Measurements from ENCODE around the gene ZFP64. TPM values are rescaled to one million over a fixed set of nuclear protein-coding genes. Genes with fewer than 3 reads are reported as not detected.
A peak's percentile ranks its signal among the peaks of the same experiment; 100 is the strongest.
"Not testable (repeated sequence)": the region's sequence is repeated elsewhere in the genome, so short reads cannot be mapped to it uniquely, and the experiment has no call there.

The ZFP64 gene
- total and polyA plus RNA-seq, 7 experiments from 2014 or later, result 8.0 to 14.6 (median 11.6) TPM

DNA sequence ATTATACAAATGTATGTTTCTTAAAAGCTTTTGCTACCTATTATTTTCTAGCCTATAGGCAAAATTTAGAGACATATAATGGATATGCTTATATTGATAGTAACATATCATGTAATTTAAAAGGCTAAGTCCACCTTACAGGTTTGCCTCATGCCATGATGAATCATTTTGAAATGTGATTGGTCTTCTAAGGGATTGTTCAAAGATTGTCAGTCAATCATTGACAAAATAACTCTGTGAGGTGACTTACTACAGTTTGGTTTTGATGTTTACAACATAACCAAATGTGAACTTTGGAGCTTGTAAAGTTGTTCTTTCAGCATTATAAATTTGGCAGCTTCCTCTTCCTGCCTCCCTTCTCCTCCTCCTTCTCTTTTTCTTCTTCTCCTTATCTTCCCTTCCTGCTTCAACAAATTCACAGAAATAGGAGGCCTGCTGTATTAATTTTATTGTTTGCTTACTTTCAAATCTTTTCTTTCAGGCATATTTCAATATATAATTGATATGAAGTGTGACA lies 39.7 kb upstream of the ZFP64 start:
- Histone ChIP-seq H3K27me3 (ENCODE audit: control insufficient read depth in 2 of 2, insufficient read depth in 2 of 2, low read length in 2 of 2) (no peaks in the 10 kb centered on the region), H3K4me3 (ENCODE audit: low read length) (no peak overlapping the region), H3K9me3 (ENCODE audit: control insufficient read depth in 2 of 3, low read length in 3 of 3) (no peaks in the 10 kb centered on the region), H3K36me3 (ENCODE audit: control insufficient read depth in 2 of 3, insufficient read depth in 3 of 3, low read length in 3 of 3) (no peaks in the 10 kb centered on the region), H3K4me1 (ENCODE audit: control insufficient read depth in 2 of 2, insufficient read depth in 2 of 2, low read length in 2 of 2) (no peaks in the 10 kb centered on the region), H3K27ac (ENCODE audit: low read depth, low read length) (no peak overlapping the region)
- Mint-ChIP-seq H3K4me3 (no peak overlapping the region), H3K9me3 (peaks cover 0 to 1% (median 0%) of the 10 kb centered on the region in 11 donors), H3K36me3 (no peaks in the 10 kb centered on the region), H3K27ac (no peak overlapping the region), H3K4me1 (peaks cover 0 to 5% (median 0%) of the 10 kb centered on the region in 7 donors), H3K27me3 (peaks cover 6 to 17% (median 11%) of the 10 kb centered on the region in 5 donors)
- POLR2A ChIA-PET, result no interaction called here
- CTCF ChIA-PET, result interaction anchor here (0.9 kb wide), 1 partner anchor 12 kb away, joined by 4 read pairs; no protein-coding TSS in a partner anchor
- no peak for DNase-seq
- no peak for ATAC-seq
- intact Hi-C loops (cut with micrococcal nuclease), result no loop called here

GRCh38 chr20:52230409-52230808 lies 38.8 kb upstream of the ZFP64 start:
- ChIA-PET POLR2A (no interaction called here), CTCF (interaction anchor here (0.7 to 0.9 kb wide), 2 partner anchors 12 to 25 kb away, joined by 3 to 4 read pairs; no protein-coding TSS in a partner anchor)
- H3K9me3 ChIP-seq (ENCODE audit: control insufficient read depth in 2 of 3, low read length in 3 of 3), result no peaks in the 10 kb centered on the region
- no peaks in the 10 kb centered on the region for H3K4me1 ChIP-seq (ENCODE audit: control insufficient read depth in 2 of 2, insufficient read depth in 2 of 2, low read length in 2 of 2)
- Mint-ChIP-seq H3K9me3 (peaks cover 0 to 1% (median 0%) of the 10 kb centered on the region in 11 donors), H3K36me3 (no peaks in the 10 kb centered on the region), H3K27me3 (peaks cover 6 to 19% (median 11%) of the 10 kb centered on the region in 5 donors), H3K27ac (no peak overlapping the region), H3K4me3 (no peak overlapping the region), H3K4me1 (peaks cover 0 to 5% (median 0%) of the 10 kb centered on the region in 7 donors)
- H3K27me3 ChIP-seq (ENCODE audit: control insufficient read depth in 2 of 2, insufficient read depth in 2 of 2, low read length in 2 of 2), result no peaks in the 10 kb centered on the region
- intact Hi-C loops (cut with micrococcal nuclease), result no loop called here
- ATAC-seq, result no peak
- H3K27ac ChIP-seq (ENCODE audit: low read depth, low read length), result no peak overlapping the region
- H3K4me3 ChIP-seq (ENCODE audit: low read length), result no peak overlapping the region
- no peak for DNase-seq
- H3K36me3 ChIP-seq (ENCODE audit: control insufficient read depth in 2 of 3, insufficient read depth in 3 of 3, low read length in 3 of 3), result no peaks in the 10 kb centered on the region

GRCh38 chr20:52229346-52229745 lies 37.8 kb upstream of the ZFP64 start:
- peaks cover 6 to 22% (median 11%) of the 10 kb centered on the region in 5 donors for H3K27me3 Mint-ChIP-seq

DNA sequence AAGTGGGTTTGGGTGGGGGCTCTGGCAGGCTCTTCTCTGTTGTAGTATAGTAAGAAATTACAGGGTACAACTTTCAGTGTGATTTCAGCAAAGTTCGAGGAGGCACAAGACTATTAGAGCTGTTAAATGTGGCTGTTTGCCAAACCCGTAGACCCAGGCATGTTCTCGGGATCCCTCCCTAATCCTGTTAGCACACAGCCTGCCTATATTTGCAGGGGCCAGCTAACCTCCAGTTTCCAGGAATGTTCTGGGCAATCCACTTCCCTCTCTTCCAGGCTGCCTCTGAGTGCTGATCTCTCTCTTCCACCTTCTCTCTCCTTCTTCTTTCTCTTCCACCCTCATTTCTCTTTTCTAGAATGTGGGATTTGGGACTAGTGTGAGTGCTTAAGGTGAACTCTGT lies 34.8 kb upstream of the ZFP64 start:
- DNase-seq (no peak), ATAC-seq (no peak)
- Mint-ChIP-seq H3K27ac (peak overlapping the region in 1 of 9 donors; percentile 70), H3K9me3 (peaks cover 0 to 12% (median 5%) of the 10 kb centered on the region in 11 donors), H3K27me3 (peaks cover 4 to 22% (median 10%) of the 10 kb centered on the region in 5 donors), H3K4me3 (no peak overlapping the region), H3K36me3 (peaks cover 0 to 5% (median 4%) of the 10 kb centered on the region in 5 donors), H3K4me1 (peaks cover 0 to 5% (median 0%) of the 10 kb centered on the region in 7 donors)
- Histone ChIP-seq H3K27ac (ENCODE audit: low read depth, low read length) (no peak overlapping the region), H3K36me3 (ENCODE audit: control insufficient read depth in 2 of 3, insufficient read depth in 3 of 3, low read length in 3 of 3) (no peaks in the 10 kb centered on the region), H3K4me3 (ENCODE audit: low read length) (no peak overlapping the region), H3K9me3 (ENCODE audit: control insufficient read depth in 2 of 3, low read length in 3 of 3) (peaks cover 0 to under 1% (median 0%) of the 10 kb centered on the region in 3 experiments), H3K4me1 (ENCODE audit: control insufficient read depth in 2 of 2, insufficient read depth in 2 of 2, low read length in 2 of 2) (no peaks in the 10 kb centered on the region), H3K27me3 (ENCODE audit: control insufficient read depth in 2 of 2, insufficient read depth in 2 of 2, low read length in 2 of 2) (no peaks in the 10 kb centered on the region)
- ChIA-PET POLR2A (no interaction called here), CTCF (no interaction called here)
- intact Hi-C loops (cut with micrococcal nuclease), result no loop called here

More at GRCh38 chr20:52229346-52229745, 37.8 kb upstream of the ZFP64 start:
- DNase-seq; H3K4me3 Mint-ChIP-seq; ATAC-seq; H3K27me3 ChIP-seq (ENCODE audit: control insufficient read depth in 2 of 2, insufficient read depth in 2 of 2, low read length in 2 of 2); H3K36me3 ChIP-seq (ENCODE audit: control insufficient read depth in 2 of 3, insufficient read depth in 3 of 3, low read length in 3 of 3); H3K4me1 ChIP-seq (ENCODE audit: control insufficient read depth in 2 of 2, insufficient read depth in 2 of 2, low read length in 2 of 2); H3K9me3 ChIP-seq (ENCODE audit: control insufficient read depth in 2 of 3, low read length in 3 of 3); H3K4me3 ChIP-seq (ENCODE audit: low read length); H3K4me1 Mint-ChIP-seq; POLR2A ChIA-PET; H3K9me3 Mint-ChIP-seq; H3K36me3 Mint-ChIP-seq; H3K27ac ChIP-seq (ENCODE audit: low read depth, low read length); intact Hi-C loops (cut with micrococcal nuclease); CTCF ChIA-PET; H3K27ac Mint-ChIP-seq: not testable (repeated sequence)

GRCh38 chr20:52224920-52225319 lies 33.3 kb upstream of the ZFP64 start:
- Histone ChIP-seq H3K4me3 (ENCODE audit: low read length) (no peak overlapping the region), H3K4me1 (ENCODE audit: control insufficient read depth in 2 of 2, insufficient read depth in 2 of 2, low read length in 2 of 2) (no peaks in the 10 kb centered on the region), H3K36me3 (ENCODE audit: control insufficient read depth in 2 of 3, insufficient read depth in 3 of 3, low read length in 3 of 3) (no peaks in the 10 kb centered on the region), H3K9me3 (ENCODE audit: control insufficient read depth in 2 of 3, low read length in 3 of 3) (peaks cover 0 to 13% (median 0%) of the 10 kb centered on the region in 3 experiments), H3K27ac (ENCODE audit: low read depth, low read length) (no peak overlapping the region), H3K27me3 (ENCODE audit: control insufficient read depth in 2 of 2, insufficient read depth in 2 of 2, low read length in 2 of 2) (no peaks in the 10 kb centered on the region)
- CTCF ChIA-PET, result no interaction called here
- DNase-seq (no peak), ATAC-seq (no peak)
- H3K27ac Mint-ChIP-seq, result no peak overlapping the region
- H3K9me3 Mint-ChIP-seq, result peaks cover 0 to 27% (median 10%) of the 10 kb centered on the region in 11 donors
- peaks cover 0 to 2% (median 0%) of the 10 kb centered on the region in 7 donors for H3K4me1 Mint-ChIP-seq
- intact Hi-C loops (cut with micrococcal nuclease), result no loop called here
- no peak overlapping the region for H3K4me3 Mint-ChIP-seq
- peaks cover 2 to 24% (median 10%) of the 10 kb centered on the region in 5 donors for H3K27me3 Mint-ChIP-seq
- POLR2A ChIA-PET, result no interaction called here
- H3K36me3 Mint-ChIP-seq, result peaks cover 0 to 6% (median 4%) of the 10 kb centered on the region in 5 donors

GRCh38 chr20:52221362-52221761 lies 29.8 kb upstream of the ZFP64 start:
- H3K4me3 Mint-ChIP-seq, result not testable (repeated sequence)

DNA sequence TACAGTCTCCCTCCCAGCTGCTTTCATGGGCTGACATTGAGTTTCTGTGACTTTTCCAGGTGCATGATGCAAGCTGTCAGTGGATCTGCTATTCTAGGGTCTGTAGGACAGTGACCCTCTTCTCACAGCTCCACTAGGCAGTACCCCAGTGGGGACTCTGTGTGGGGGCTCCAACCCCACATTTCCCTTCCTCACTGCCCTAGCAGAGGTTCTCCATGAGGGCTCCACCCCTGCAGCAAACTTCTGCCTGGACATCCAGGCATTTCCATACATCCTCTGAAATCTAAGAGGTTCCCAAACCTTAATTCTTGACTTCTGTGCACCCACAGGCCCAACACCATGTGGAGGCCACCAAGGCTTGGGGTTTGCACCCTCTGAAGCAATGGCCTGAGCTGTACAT lies 29.3 kb upstream of the ZFP64 start:
- H3K4me3 Mint-ChIP-seq; H3K27ac Mint-ChIP-seq; H3K4me1 ChIP-seq (ENCODE audit: control insufficient read depth in 2 of 2, insufficient read depth in 2 of 2, low read length in 2 of 2); H3K36me3 ChIP-seq (ENCODE audit: control insufficient read depth in 2 of 3, insufficient read depth in 3 of 3, low read length in 3 of 3); H3K27ac ChIP-seq (ENCODE audit: low read depth, low read length); H3K4me1 Mint-ChIP-seq; H3K27me3 ChIP-seq (ENCODE audit: control insufficient read depth in 2 of 2, insufficient read depth in 2 of 2, low read length in 2 of 2); H3K4me3 ChIP-seq (ENCODE audit: low read length); POLR2A ChIA-PET; intact Hi-C loops (cut with micrococcal nuclease); DNase-seq; CTCF ChIA-PET; ATAC-seq: not testable (repeated sequence)
- peaks cover 0 to 24% (median 0%) of the 10 kb centered on the region in 3 experiments for H3K9me3 ChIP-seq (ENCODE audit: control insufficient read depth in 2 of 3, low read length in 3 of 3)
- Mint-ChIP-seq H3K27me3 (peaks cover 3 to 16% (median 9%) of the 10 kb centered on the region in 5 donors), H3K9me3 (peaks cover 0 to 62% (median 24%) of the 10 kb centered on the region in 11 donors), H3K36me3 (peaks cover 4 to 20% (median 10%) of the 10 kb centered on the region in 5 donors)

More at GRCh38 chr20:52221362-52221761, 29.8 kb upstream of the ZFP64 start:
- ATAC-seq; H3K36me3 ChIP-seq (ENCODE audit: control insufficient read depth in 2 of 3, insufficient read depth in 3 of 3, low read length in 3 of 3); intact Hi-C loops (cut with micrococcal nuclease); H3K27ac Mint-ChIP-seq; DNase-seq; H3K27ac ChIP-seq (ENCODE audit: low read depth, low read length); POLR2A ChIA-PET; H3K27me3 ChIP-seq (ENCODE audit: control insufficient read depth in 2 of 2, insufficient read depth in 2 of 2, low read length in 2 of 2); CTCF ChIA-PET; H3K4me1 Mint-ChIP-seq; H3K4me1 ChIP-seq (ENCODE audit: control insufficient read depth in 2 of 2, insufficient read depth in 2 of 2, low read length in 2 of 2); H3K4me3 ChIP-seq (ENCODE audit: low read length): not testable (repeated sequence)
- Mint-ChIP-seq H3K36me3 (peaks cover 4 to 20% (median 10%) of the 10 kb centered on the region in 5 donors), H3K9me3 (peaks cover 0 to 60% (median 24%) of the 10 kb centered on the region in 11 donors), H3K27me3 (peaks cover 3 to 17% (median 9%) of the 10 kb centered on the region in 5 donors)
- peaks cover 0 to 24% (median 0%) of the 10 kb centered on the region in 3 experiments for H3K9me3 ChIP-seq (ENCODE audit: control insufficient read depth in 2 of 3, low read length in 3 of 3)
